ENCODE data around the gene HAL. TPM values are rescaled to one million over a fixed set of nuclear protein-coding genes. Genes with fewer than 3 reads are reported as not detected.

Gene HAL
- polyA plus RNA-seq, 1 donor (not counting 4 experiments of a cell fraction or from before 2014, with no cell fraction given): 0.51 TPM

- DNase-seq (ENCODE audit: low read depth, low spot score): peak; percentile 96
- peak within 1 kb of the TSS; percentile 82 to 94 (median 85) for H3K4me3 ChIP-seq (ENCODE audit: control insufficient read depth in 2 of 3, extremely low read depth in 1 of 3, insufficient read depth in 2 of 3, low read depth in 1 of 3, low read length in 3 of 3)
- FAIRE-seq: peak; percentile 90
- peak within 1 kb of the TSS; percentile 97 for H2AFZ ChIP-seq (ENCODE audit: control insufficient read depth, low read length)
- TF ChIP-seq, protein P1, sequence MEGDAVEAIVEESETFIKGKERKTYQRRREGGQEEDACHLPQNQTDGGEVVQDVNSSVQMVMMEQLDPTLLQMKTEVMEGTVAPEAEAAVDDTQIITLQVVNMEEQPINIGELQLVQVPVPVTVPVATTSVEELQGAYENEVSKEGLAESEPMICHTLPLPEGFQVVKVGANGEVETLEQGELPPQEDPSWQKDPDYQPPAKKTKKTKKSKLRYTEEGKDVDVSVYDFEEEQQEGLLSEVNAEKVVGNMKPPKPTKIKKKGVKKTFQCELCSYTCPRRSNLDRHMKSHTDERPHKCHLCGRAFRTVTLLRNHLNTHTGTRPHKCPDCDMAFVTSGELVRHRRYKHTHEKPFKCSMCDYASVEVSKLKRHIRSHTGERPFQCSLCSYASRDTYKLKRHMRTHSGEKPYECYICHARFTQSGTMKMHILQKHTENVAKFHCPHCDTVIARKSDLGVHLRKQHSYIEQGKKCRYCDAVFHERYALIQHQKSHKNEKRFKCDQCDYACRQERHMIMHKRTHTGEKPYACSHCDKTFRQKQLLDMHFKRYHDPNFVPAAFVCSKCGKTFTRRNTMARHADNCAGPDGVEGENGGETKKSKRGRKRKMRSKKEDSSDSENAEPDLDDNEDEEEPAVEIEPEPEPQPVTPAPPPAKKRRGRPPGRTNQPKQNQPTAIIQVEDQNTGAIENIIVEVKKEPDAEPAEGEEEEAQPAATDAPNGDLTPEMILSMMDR (optimal IDR thresholded peaks at IDR 0.05 in 1 of 3, IDR thresholded peaks at IDR 0.05 in 1 of 3, conservative IDR thresholded peaks at IDR 0.05 in 1 of 3; ENCODE audit: extremely low read depth in 1 of 3, insufficient read depth in 2 of 3, low read length in 3 of 3): no peak
- no peak for TF ChIP-seq EZH2 (IDR thresholded peaks at IDR 0.05; ENCODE audit: low read length)
- H3K9me1 ChIP-seq (ENCODE audit: control insufficient read depth, extremely low read depth, insufficient read depth, low read length): no peaks in the 10 kb centered on the region
- peak within 1 kb of the TSS; percentile 82 for H3K9ac ChIP-seq (ENCODE audit: control insufficient read depth, extremely low read depth, insufficient read depth, low read length)
- H4K20me1 ChIP-seq (ENCODE audit: control insufficient read depth, extremely low read depth, insufficient read depth, low read length): no peaks in the 10 kb centered on the region
- H3K79me2 ChIP-seq (ENCODE audit: control insufficient read depth, insufficient read depth, low read length): peaks cover 30% of the 10 kb centered on the region
- H3K9me3 ChIP-seq (ENCODE audit: control insufficient read depth, low read depth, low read length): no peaks in the 10 kb centered on the region
- H3K36me3 ChIP-seq (ENCODE audit: control insufficient read depth in 2 of 2, extremely low read depth in 1 of 2, insufficient read depth in 2 of 2, low read length in 2 of 2): no peaks in the 10 kb centered on the region
- peaks cover 7% of the 10 kb centered on the region for H3K4me1 ChIP-seq (ENCODE audit: control insufficient read depth, extremely low read depth, insufficient read depth, low read length)
- dilution Hi-C loops (cut with MboI; ENCODE audit: extremely low pct_ligation_motif_present, low sequenced_read_pairs): no loop called here
- no peaks in the 10 kb centered on the region for H3K27me3 ChIP-seq (ENCODE audit: control insufficient read depth, extremely low read depth, insufficient read depth, low read length)
- peak within 1 kb of the TSS; percentile 82 for H3K4me2 ChIP-seq (ENCODE audit: control insufficient read depth, extremely low read depth, insufficient read depth, low read depth, low read length)
- peak within 1 kb of the TSS; percentile 72 for H3K27ac ChIP-seq (ENCODE audit: control insufficient read depth, insufficient read depth, low read length)
Observed at GRCh38 chr12:96035283-96036236, 39.4 kb upstream of the HAL start, which contains the start of gene LTA4H. Gene LTA4H, minus strand, starts transcription at chr12:96035587. Its CDS starts 68 bp downstream, at chr12:96035519.

DNA sequence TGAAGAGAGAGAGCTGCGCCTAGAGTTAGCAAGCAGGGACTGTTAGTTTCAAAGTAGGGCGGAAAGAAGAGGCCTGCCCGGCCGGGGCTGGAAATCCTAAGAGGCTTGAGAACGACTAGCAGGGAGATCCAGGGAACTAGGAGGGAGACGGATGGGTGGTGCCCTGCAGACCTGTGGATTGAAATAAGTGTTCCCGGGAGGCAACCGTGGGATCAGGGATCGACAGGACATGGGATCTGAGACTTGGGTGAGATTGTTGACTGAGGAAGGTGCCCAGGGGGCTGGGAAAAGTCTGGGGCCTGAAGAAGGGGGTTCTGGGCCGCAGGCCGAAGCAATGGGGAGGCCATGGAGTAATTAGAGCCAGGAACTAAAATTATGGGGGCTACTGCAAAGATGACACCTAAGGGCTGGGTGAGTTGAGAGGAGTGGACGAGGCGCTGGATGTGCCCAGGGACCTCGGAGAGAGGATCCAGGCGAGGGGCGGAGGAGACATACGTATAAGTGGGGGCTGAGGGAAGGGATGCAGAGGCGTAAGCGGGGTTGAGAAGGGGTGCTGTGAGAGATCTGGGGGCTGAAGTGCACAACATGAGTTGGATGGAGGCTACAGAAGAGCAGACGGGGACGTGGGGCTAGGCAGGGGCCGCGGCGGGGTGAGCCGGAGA, 38.6 kb upstream of the HAL start:
- Histone ChIP-seq H3K4me1 (ENCODE audit: control insufficient read depth, extremely low read depth, insufficient read depth, low read length) (peaks cover 7% of the 10 kb centered on the region), H3K4me3 (ENCODE audit: control insufficient read depth in 2 of 3, extremely low read depth in 1 of 3, insufficient read depth in 2 of 3, low read depth in 1 of 3, low read length in 3 of 3) (peak overlapping the region; percentile 82 to 94 (median 85)), H3K79me2 (ENCODE audit: control insufficient read depth, insufficient read depth, low read length) (peaks cover 34% of the 10 kb centered on the region), H3K4me2 (ENCODE audit: control insufficient read depth, extremely low read depth, insufficient read depth, low read depth, low read length) (peak overlapping the region; percentile 82), H3K9ac (ENCODE audit: control insufficient read depth, extremely low read depth, insufficient read depth, low read length) (peak overlapping the region; percentile 82), H3K36me3 (ENCODE audit: control insufficient read depth in 2 of 2, extremely low read depth in 1 of 2, insufficient read depth in 2 of 2, low read length in 2 of 2) (no peaks in the 10 kb centered on the region), H3K9me3 (ENCODE audit: control insufficient read depth, low read depth, low read length) (no peaks in the 10 kb centered on the region), H3K9me1 (ENCODE audit: control insufficient read depth, extremely low read depth, insufficient read depth, low read length) (no peaks in the 10 kb centered on the region), H3K27me3 (ENCODE audit: control insufficient read depth, extremely low read depth, insufficient read depth, low read length) (no peaks in the 10 kb centered on the region), H4K20me1 (ENCODE audit: control insufficient read depth, extremely low read depth, insufficient read depth, low read length) (no peaks in the 10 kb centered on the region), H2AFZ (ENCODE audit: control insufficient read depth, low read length) (peak overlapping the region; percentile 97), H3K27ac (ENCODE audit: control insufficient read depth, insufficient read depth, low read length) (peak overlapping the region; percentile 72)
- no peak for TF ChIP-seq EZH2 (IDR thresholded peaks at IDR 0.05; ENCODE audit: low read length)
- TF ChIP-seq, protein P1 (optimal IDR thresholded peaks at IDR 0.05 in 1 of 3, IDR thresholded peaks at IDR 0.05 in 1 of 3, conservative IDR thresholded peaks at IDR 0.05 in 1 of 3; ENCODE audit: extremely low read depth in 1 of 3, insufficient read depth in 2 of 3, low read length in 3 of 3): no peak
- dilution Hi-C loops (cut with MboI; ENCODE audit: extremely low pct_ligation_motif_present, low sequenced_read_pairs): no loop called here
- DNase-seq (ENCODE audit: low read depth, low spot score) (no peak), FAIRE-seq (no peak)
